ENCODE measurements around the gene SH3TC1.

The SH3TC1 gene

DNA sequence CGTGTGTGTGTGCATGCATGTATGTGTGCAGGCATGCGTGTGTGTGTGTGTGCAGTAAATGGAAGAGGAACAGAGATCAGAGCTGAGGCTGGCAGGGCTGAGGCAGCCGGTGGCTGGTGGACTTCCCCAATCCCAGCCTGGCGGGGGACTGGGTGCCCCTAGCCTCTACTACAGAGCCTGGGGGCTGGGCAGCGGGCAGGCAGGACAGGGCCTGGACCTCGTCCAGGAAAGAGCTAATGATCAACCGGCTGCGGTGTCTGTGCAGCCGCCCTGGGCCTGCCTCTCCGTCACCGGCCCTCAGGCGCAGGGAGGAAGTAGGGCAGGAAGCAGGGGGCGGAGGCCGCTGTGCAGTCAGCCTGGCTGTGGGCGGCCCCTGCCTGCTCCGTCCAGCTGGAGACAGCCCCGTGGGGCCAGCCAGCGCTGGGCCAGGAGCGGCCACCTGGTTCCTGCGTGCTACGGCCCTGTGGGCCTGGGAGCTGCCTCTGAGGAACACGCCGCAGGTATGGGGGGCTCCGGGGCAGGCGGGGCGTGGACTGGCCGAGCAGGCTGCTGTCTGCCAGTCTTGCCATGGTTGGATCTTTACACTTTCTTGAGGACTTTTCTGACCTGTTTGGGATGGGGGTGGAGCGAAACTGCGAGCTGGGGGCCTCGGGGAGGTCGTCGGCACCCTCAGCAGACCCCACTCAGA lies at the start of gene SH3TC1:
Gene SH3TC1, plus strand, starts transcription at position 385 of the 688 bp plus-strand sequence. CDS start 5,905 bp downstream, outside the sequence.
- DNase-seq (ENCODE audit: low spot score) = peak; percentile 88

DNA sequence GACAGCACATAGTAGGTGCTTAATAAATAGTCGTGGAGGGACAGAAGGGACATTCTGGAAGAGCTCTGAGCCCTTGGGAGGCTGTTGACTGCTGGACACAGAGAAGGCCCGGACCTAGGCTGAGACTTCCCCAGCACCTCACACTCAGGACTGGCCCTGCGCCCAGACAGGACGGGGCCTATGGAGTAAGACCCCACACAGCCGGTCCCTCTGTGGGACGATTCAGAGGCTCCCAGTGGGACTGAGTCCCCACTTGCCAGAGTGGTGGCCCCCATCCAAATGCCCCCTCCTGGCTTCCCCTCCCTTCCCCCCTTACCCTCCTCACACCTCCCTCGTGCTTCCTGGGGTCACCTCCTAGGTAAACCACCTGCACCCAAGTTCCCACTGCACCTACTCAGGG lies 49.4 kb upstream of the SH3TC1 start:
- no peak for DNase-seq (ENCODE audit: low spot score)

DNA sequence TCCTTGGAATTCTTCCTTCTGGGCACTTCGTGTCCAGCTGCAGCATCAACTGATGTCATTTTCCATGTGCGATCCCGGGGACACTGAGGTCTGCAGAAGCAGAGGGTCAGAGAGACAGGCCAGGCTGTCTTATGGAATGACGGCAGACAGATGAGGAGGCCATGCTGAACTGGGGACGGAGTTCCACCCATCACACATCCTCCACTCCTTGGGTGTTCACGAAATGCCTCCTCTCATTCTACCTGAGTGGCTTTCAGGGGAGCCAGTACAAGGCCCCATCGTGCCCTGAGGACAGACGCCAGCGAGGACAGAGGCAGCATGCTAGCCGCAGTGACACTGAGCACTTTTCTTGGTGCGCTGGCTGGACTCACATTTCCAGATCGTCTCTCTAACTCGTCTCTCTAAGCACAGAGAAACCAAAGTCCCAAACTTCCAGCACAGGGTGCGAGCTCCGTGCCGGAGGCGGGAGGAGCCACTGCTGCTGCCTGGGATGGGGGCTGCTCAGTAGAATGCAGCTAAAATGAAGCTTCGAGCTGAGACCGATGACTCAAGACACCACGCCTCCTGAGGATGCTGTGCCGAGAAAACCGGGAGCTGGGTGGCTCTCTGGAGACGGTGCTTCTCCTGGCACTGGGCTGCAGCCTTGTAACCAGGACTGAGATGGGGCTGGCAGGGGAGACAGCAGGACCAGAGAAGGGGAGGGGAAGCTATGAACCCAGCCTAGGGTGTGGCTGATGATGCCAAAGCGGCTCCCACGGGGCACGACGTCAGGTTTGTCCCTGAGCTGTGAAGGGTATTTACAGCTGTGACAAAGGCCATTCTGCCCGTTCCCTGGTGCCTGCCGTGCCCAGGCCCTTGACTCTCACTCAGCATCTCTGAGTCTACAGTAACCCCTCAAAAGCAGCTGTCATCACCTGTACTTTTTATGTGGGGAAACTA lies 48.7 kb upstream of the SH3TC1 start:
- no peak for DNase-seq (ENCODE audit: low spot score)

DNA sequence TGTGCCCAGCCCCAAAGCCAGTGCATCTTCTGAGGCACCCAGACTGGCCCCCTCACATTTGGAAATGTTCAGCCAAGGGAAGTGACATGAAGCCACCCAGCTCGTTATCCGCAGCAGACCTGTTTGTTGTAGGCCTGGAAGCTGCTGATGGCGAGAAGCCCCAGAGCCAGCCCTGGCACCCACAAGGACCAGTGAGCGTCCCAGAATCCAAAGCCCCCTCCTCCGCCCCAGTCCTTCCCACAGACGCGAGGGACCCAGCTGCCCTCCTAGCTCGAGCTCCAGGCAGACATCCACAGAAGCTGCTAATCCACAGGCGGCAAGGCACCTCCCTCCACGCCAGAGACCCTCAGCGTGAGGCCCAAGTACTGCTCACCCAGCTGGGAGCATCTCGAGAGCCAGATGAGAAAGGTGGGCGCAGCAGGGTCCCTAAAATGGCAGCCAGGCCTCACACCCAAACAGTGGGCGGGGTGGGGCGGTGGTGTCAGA lies 47.9 kb upstream of the SH3TC1 start:
- no peak for DNase-seq (ENCODE audit: low spot score)

DNA sequence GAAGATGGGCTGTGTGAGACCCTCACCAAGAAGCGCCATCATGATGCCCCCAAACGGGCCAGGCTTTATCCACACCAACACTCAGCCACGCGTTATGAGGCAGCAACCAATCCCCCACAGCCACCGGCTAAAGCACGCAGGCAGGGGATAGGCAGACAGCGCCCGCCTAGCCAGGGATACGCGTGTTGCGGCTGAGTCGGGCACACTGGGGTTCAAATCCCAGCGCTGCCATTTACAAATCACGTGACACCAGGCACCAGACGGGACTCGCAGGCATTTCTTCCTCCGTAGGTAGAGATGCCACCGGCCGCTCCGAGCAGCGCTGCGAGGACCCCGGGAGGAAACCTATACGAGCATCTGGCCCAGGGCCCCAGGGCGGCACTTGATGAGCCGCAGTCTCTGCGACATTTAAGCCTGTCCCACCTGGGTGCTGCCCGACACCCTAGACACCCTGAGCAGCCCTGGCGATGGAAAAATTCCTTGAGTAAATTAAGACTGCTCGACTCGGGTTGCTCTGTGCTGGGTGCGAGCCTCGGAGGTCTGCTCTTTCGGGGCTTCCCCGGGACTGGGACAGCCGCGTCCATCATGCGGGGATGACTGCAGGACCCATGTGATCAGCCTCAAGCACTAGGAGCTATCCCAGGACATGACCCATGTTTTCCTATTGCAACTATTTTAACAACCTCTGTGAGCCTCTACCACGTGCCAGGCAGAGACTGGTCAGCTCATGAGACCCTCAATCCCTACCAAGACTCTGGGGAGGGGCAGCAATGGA lies 46.8 kb upstream of the SH3TC1 start:
- DNase-seq (ENCODE audit: low spot score) = no peak

DNA sequence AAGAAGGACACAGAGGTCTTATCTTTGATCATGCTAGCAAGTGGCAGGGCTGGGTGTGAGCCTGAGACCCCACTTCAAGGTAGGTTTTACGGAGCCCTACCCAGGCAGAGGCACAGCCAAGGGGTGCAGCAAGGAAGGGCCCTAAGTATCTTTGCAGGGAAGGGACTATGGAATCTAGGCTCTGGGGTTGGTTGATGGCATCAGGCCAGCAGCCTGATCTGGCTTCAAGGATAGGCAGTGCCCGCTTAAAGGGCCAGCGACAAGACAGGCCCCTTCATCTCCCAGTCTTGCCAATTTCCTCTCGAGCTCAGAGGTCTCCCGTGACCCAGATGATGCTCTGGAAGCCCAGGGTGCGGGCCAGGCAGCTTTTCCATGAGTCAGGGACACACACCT lies 46.2 kb upstream of the SH3TC1 start:
- no peak for DNase-seq (ENCODE audit: low spot score)

DNA sequence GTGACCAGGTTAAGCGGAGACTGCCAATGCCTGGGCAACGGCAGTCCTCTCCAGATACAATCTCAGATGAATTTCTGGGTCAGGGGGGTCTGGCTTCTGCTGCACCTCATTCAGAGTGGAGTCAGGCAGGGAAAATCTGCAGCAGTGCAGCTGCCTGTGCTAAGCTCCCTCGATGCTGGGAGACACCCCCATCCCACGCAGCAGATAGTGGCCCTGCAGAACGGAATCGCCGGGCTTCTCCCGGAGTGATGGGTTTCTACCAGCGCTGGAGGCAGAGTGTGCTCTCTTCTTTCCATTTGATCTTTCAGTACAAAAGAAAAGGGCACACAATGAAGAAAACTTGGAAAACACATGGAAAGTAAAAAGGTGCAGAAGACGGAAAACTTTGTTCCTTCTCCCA lies 45.6 kb upstream of the SH3TC1 start:
- DNase-seq (ENCODE audit: low spot score) = no peak

DNA sequence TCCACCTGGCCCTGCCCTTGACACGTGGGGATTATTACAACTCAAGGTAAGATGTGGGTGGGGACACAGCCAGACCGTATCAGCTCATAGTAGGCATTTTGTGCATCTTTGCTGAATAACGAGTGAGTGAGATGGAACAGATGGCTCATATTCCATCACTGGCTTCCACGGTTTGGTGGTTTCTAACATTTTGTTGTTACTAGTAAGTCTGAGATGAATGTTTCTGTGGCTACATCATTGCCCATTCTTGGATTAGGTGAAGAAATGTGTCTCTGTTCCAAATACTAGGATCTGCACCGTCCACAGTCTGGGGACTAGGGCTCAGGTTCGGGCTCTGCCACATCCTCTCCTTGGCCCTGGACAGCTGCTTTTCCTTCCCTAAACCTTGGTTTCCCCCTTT lies 44.0 kb upstream of the SH3TC1 start:
- DNase-seq (ENCODE audit: low spot score) = no peak

DNA sequence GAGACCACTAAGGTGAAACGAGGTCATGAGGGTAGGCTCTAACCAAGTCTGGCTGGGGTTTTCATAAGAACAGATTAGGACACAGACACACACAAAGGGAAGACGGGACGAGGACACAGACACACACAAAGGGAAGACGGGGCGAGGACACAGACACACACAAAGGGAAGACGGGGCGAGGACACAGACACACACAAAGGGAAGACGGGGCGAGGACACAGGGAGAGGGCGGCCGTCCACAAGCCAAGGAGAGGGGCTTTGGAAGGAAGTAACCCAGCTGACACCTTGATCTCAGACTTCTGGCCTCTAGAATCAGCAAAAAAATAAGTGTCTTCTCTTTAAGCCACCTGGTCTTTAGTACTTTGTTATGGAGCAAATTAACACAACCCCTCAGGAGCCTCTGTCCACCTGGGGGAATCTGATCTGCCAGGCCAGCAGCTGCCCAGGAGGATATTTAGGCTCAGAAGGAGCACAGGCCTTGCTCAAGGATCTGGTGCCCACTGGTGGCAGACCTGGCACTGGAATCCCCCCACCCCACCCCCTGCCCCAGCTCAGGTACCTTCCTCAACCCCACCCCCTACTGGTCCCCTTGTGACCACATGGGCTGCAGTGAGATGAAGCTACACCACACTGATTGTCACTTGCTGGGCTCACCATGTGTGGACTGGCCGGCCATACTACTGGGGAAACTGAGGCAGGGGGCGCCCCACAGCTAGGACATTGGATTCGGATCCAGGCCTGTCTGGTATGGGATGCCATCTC lies 43.2 kb upstream of the SH3TC1 start:
- DNase-seq (ENCODE audit: low spot score) = no peak

DNA sequence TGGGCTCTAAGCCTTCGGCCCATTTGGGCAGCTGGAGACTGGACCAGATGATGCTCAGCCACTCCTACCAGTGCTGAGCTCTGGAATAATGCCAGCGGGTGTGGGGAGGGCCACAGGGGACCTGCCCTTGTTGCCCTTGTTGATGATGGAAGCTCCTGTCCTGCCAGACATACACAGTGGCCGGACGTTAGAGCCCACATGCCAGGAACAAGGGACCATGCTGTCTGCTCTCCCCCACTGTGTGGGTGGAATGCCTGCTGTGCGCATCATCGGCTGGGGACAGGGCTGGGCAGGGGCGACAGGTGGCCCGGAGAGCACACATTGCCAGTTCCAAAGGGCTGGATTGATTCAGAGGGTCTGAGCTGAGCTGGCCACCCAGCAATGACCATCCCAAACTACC lies 42.5 kb upstream of the SH3TC1 start:
- no peak for DNase-seq (ENCODE audit: low spot score)

DNA sequence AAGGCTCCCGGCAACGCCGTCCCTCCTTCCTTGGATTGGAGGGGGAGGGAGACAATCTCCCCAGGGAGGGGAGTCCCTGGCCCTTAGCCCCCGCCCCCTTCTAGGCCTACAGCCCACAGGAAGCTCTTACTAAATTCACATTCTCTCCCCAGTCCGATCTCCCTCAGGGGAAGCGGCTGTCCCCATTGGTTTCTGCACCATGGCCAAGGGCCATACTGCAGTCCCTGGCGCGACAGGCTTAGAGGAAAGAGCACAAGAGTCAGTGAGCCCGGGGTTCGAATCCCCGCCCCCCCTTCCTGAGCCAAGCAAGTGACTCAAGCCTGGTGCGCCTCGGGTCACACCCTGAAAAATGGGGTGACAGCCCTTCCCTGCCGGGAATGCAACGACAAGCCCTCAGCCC lies 41.6 kb upstream of the SH3TC1 start:
- DNase-seq (ENCODE audit: low spot score) = no peak

DNA sequence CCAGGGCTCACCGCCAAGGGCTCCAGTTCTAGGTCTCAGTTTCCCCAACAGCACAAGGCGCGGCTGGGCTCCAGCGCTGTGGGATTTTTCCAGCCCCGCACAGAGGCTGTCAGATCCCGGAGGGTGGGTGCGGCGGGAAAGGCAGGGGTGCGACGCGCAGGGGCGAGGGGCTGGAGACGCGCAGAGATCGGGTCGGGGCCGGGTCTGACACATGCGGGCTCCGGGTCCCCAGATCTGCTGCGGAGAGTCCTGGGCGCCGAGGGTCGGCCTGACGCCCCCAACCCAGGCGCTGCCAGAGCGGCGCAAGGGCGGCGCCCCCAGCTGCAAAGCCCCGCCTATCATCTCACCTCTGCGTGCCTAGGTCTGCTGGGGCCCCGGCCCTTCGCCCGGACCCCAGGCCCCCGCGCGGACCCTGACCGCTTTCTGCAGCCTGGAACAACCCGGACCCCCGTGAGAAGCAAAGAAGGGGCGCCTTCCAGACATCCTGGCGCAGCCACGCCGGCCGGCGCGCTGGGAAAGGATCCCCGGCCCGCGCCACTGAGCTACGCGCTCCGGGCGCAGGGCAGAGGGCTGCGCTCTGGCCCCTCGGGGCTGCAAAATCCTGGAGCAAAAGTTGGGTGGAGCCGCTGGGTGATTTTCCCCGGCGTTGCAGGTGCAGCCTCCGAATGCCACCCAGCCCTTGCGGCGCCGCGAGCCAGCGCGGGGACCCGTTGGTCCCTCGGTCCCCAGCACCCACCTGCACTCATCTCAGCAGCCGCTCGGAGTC lies 41.0 kb upstream of the SH3TC1 start:
- DNase-seq (ENCODE audit: low spot score) = no peak

DNA sequence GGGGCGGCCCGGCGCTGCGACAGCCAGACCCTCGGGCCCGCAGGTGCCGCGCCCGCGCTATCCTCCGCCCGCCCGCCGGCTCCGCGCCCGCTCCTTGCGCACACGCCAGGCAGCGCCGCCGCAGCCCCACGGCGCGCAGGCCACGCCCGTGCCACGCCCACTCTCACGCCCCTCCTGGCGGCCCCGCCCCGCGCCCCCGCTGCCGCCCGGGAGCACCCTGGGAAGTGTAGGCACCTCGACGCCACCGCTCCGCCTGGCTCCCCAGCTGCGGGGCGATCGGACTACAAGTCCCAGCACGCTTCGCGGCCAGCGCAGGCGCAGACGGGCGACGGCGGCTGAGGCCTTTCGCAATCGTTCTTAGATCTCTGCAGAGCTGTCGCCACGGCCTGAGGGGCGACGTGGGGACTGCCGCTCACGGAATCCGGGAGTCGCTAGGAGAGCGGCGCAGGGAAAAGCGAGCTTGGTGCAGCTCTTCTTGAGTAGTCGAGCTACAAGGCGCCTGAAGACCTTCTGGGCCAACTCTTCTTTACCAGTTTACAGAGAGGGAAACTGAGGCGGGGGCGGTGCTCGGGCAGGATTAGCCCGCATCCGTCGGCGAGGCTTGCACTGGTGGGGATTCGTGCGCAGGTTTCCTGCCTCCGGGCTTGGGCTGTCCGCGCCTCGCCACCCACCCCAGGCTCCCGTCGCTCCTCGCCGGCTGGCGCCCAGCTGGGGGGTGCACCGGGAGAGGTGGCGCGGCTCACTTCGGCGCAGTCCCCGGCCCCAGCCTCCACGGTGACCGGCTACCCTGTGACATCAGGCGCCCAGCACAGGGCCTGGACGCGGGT lies 40.2 kb upstream of the SH3TC1 start, which contains the start of gene ABLIM2:
Gene ABLIM2, minus strand, starts transcription at position 104 of the 827 bp plus-strand sequence. CDS start 124 bp downstream, outside the sequence.
- DNase-seq (ENCODE audit: low spot score) = peak; percentile 99

DNA sequence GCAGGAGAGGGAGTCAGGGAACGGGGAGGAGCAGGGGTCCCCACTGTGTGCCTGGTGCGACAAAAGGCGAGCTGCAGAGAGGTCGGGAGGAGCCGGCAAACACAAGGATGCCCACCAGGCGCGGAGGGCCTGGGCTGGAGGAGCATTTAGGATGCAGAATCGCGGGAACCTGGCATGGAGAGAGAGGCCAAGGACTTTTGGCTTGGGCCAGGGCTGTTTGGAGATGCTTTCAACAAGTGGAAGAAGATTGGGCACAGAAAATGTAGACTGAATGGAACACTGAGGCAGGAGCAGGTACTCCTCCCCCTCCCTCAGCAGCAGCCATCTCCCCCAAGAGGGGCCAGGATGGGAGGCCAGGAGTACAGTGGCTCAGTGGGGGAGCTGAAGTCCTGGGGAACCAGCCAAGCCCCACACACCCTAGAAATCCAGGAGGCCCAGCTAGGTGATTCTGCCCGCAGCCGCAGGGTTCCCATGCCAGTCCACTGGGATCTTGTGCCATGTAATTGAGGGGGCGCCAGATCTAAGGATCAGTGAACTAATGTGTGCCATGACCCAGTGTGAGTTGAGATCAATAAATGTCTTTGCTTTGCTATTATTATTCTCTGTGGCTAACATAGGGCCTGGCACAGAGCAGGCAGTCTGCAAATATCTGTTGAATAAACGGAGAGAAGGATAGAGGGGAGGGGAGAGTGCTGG lies 39.4 kb upstream of the SH3TC1 start:
- no peak for DNase-seq (ENCODE audit: low spot score)

DNA sequence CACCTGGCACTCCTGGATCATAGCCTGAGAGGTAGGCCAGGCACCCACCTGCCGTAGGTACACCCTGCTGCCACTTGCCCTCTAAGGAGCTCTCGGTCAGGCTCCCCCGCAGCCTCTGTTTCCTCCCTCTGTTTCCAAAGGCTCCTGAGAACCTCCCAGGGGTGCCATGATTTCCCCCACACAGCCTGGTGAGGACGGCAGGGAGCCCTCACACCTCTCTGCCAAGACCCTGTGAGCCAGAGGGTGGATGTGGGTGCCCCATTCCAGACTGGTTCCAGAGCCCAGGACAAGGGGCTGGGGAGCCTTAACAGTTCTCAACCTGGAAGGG lies 38.9 kb upstream of the SH3TC1 start:
- DNase-seq (ENCODE audit: low spot score) = no peak

DNA sequence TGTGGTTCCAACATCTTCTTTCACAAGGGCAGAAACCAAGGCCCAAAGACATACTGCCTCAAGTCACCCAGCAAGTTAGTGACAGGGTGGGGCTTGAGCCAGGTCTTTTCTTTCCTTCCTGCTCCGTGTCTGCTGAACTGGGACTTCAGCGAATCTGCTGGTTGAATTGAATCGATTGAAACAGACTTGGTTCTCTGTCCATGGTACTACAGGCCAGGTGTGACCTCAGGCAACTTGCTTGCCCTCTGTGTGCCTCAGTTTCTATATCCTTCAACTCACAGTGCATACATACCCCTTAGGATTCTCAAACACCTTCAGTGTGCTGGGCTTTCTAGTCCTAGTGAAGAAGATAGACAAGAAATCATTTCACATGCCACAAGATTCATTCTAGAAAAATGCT lies 38.5 kb upstream of the SH3TC1 start:
- DNase-seq (ENCODE audit: low spot score) = no peak

DNA sequence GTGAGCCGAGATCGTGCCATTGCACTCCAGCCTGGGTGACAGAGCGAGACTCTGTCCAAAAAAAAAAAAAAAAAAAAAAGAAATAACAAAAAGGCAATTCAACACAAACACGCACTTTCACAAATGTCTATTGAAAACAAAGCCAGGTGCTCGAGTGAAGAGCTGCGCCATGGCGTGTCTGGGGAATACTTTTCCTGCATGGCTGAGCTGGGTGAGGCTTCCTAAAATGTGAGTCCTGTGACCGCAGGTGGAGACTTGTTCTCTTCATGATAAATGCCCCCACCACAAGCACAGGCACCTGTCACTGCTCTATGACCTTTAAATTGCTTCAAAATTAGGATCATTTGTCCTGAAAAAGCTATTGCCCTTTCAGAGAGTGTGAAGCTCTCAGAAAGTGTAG lies 36.5 kb upstream of the SH3TC1 start:
- DNase-seq (ENCODE audit: low spot score) = no peak

DNA sequence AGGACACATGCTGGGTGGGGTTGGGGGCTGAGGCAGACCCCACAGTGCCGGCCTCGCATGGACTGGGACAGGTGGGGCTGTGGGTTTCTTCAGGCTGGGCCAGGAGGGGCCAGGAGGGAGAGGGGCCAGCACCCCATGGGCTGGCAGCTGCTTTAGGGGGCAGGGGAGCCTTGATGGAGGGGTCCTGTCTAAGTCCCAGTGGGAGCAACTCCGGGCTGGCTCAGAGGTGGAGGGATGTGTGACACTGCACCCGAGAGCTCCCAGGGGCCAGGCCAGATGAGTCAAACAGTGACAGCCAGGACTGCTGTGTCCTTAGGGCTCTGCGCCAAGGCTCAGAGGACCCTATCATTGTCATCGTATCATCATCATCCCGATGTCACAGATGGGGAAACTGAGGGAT lies 36.1 kb upstream of the SH3TC1 start:
- DNase-seq (ENCODE audit: low spot score) = no peak

DNA sequence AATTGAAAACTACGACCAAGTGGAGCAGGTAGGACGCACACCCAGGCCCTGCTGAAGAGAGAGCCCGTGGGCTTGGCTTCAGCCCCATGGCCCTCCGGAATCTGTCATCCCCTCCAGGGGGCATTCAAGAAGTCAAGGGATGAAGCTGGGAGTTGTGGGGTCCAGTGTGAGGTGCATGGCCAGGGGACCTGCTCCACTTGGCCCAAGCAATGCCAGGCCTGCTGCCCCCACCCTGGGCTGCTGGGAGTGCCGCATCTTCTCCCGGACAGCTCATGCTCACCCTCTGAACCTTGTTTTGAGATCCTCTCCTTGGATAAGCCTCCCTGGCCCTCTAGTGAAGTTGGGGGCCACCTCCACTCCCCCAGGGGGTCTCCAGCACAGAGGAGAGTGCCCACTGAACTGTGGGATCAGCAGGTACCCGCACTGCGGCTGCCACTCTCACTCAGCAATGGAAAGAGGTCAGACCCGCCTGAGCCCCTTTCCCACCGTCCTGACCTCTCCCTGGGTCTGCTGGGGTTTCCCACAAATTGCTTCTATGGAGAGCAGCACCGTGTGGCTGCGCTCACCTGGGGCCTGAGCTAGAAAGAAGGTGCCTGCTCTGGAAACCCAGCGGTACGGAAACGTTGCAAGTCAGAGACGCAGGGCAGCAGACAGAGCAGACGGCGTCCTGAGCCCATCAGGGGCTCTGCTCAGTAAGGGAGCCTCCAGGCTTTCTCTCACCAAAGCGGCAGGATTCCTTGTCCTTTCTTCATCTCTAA lies 35.5 kb upstream of the SH3TC1 start:
- no peak for DNase-seq (ENCODE audit: low spot score)

Measured in Ammon's horn (tissue), 1 donor.